Measurements from ENCODE around the gene EVX1.

- no peak for TF ChIP-seq CTCF (IDR thresholded peaks at IDR 0.05)
- TF ChIP-seq POLR2A (IDR thresholded peaks at IDR 0.05) = no peak
Measured at GRCh38 chr7:27242154-27242553, 448 bp upstream of the EVX1 start.

Measured in thyroid gland (tissue), 4 donors.